Epidermal melanocyte (primary cell): ENCODE results near the gene RIPOR2.
"Not testable (repeated sequence)": the region's sequence is repeated elsewhere in the genome, so short reads cannot be mapped to it uniquely, and the experiment has no call there.

Experiments
- DNase-seq: peaks from one replicate; pipeline ENCODE4 v3.0.0; 2011; ENCODE audit warnings: low spot score; ENCODE audit not compliant: insufficient read length

Gene RIPOR2

DNA sequence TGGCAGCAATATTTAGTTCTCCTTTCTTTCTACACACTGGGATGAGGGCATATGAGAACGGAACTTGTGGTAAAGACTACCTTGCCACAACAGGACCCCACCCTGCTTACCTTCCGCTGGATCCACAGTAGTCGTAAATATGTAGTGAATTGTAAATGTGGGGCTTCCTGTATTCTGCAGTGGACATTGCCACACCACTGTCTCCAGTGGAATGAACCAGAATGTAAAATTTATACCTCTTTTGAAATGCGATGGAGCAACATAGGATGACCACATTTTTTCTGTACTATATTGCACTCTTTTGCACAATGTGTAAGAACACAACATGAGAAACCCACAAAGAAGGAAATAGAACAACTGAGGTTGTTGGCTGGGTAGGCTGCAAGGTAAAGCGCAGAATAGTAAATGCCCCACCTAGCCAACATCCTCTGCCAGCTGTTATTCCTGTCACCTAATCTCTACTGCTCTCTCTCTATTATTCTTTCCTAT, 16.1 kb upstream of the RIPOR2 start:
- DNase-seq, result no peak

DNA sequence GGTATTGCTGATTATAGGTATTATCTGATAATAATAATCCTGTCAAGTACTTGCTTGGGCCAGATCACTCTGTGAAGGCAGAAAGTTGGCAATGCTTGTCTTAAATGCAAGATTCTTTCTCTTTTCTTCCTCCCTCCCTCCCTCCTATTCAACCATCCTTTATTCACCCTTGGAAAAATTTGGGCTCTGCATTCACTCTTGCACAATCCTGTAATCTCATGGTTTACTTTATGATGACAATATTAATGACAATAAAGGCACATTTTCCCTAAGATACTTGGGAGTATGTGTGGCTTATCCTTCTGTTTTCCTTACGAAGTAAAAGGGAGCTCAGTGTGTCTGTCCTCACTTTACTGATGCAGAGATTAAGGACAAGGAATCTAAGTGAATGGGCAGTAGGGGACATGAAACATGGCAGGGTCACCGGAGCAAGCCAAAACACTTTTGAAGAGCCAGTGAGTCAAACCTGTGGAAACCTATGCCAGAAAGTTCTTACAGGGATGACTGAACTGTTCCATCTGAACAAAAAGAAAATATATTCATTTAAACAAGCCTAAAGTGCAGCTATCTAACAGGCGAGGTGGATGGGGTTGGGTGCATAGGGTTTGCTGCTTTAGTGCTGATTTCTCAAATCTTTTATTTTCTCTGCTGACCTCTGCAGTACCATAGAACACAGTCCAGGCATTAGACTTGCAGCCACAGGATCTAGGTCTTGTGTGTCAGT, 14.6 kb upstream of the RIPOR2 start:
- DNase-seq, result no peak

GRCh38 chr6:24949020-24949569, 13.3 kb upstream of the RIPOR2 start:
- no peak for DNase-seq

- DNase-seq, result not testable (repeated sequence)
These were observed 12.5 kb upstream of the RIPOR2 start for GRCh38 chr6:24948261-24948660.

- no peak for DNase-seq
These were observed 11.9 kb upstream of the RIPOR2 start for GRCh38 chr6:24947636-24948035.

- DNase-seq, result no peak
These were observed 9.3 kb upstream of the RIPOR2 start for GRCh38 chr6:24945054-24945453.

- DNase-seq, result no peak
These were observed 8.0 kb upstream of the RIPOR2 start for GRCh38 chr6:24943774-24944173.

- DNase-seq, result no peak
These were observed 4.7 kb upstream of the RIPOR2 start for GRCh38 chr6:24940311-24940917.

- DNase-seq, result no peak
These were observed 1.0 kb upstream of the RIPOR2 start for GRCh38 chr6:24936641-24937317.

DNA sequence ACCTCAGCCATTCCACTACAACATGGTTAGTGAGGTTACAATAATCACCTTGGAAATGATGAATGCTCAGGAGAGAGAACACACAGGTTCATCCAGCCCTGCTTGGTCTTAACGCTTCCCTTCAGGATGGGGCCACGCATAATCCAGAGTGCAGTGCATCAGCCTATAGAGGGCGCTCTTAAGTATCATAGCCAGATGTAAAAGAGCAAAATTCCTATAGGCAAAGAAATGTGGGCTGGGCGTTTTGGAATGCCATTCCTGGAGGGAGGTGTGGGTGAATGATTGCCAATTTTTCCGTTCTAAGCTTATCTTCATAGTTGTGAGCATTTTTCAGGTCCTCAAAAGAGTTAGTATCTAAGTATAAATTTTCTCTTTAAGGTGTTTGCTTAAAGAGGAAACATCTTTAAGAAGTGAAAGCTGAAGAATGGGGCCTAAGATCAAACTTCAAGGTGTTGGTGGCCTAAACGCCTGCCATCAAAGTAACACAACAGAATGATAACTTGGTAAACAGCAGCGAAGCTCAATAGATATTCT, 1.8 kb downstream of the RIPOR2 start:
- DNase-seq, result no peak

GRCh38 chr6:24933266-24933665, 2.5 kb downstream of the RIPOR2 start:
- DNase-seq, result no peak

DNA sequence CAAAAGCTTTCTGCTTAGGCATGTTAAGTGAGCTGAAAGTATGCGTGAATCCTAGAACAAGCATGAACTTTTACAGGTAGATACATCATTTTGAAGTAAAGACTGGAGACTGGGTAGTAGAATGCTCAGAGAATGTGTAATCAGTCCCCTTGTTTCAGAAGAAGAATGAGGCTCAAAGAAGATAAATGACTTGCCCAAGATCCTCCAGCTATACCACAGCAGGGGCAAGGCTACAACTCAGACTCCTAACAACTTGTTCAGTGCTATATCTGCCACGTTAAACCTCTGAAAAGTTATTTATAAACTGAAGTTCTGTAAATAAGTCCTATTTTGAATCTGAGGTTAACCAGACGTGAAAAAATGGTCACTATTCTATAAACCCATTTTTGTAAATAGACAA, 2.9 kb downstream of the RIPOR2 start:
- no peak for DNase-seq

- DNase-seq, result no peak
These were observed 3.8 kb downstream of the RIPOR2 start for GRCh38 chr6:24931718-24932691.

DNA sequence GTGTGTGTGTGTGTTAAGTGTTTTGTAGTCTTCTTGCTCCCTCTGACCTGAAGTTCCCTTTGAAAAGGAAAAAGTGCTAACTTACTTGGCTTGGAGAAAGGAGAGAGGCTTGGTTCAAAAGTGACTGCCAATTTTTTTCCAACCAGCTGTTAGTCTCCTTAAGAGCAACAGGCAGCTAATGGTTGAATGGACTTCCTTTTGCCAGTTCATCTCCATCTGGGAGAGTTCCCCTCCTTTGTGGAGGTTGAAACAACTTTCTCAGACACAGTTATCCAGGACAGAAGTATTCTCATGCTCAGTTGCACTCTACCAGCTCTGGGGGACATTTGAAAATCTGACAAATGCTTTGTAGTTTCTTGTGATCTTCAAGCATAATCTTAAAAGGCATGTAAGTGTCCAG, 4.5 kb downstream of the RIPOR2 start:
- no peak for DNase-seq

DNA sequence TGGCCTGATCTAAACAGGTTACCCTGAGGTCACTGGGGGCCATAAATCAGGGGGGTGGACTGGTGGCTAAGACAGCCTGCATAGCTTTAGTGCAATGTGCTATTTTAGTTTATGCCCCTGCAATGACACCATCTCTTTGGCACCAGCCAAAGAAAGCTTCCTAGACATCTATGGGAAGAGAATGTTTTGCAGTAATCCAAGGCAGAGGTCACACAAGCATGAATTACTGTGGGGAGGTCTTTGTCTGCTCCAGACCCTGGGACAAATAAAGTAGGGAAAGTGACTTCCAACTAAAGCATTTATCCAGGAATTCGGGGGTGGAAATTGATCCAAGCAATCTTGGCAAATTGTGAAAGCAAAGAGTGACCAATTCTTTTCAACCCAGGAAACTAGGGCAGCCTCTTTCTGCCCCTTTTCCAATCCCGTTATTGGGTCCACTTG, 5.3 kb downstream of the RIPOR2 start:
- DNase-seq, result no peak

DNA sequence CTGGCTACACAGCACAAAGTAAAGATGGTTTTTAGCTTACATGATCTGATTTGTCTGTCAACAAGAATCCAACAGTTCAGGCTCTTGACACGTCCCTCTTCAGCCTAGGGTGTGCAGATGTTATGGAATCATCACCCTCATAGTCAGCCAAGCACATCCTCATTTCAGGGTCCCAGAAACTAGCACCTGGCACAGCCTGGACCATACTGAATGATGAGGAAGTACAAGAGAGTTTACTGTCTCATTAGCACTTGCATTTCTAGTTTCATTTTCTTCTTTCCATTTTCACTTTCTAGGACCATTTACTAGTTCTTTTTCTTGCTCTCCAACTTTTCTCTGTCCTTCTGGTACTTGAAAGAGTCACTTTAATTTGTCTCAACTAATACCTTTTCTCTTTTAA, 6.5 kb downstream of the RIPOR2 start:
- DNase-seq, result no peak

DNA sequence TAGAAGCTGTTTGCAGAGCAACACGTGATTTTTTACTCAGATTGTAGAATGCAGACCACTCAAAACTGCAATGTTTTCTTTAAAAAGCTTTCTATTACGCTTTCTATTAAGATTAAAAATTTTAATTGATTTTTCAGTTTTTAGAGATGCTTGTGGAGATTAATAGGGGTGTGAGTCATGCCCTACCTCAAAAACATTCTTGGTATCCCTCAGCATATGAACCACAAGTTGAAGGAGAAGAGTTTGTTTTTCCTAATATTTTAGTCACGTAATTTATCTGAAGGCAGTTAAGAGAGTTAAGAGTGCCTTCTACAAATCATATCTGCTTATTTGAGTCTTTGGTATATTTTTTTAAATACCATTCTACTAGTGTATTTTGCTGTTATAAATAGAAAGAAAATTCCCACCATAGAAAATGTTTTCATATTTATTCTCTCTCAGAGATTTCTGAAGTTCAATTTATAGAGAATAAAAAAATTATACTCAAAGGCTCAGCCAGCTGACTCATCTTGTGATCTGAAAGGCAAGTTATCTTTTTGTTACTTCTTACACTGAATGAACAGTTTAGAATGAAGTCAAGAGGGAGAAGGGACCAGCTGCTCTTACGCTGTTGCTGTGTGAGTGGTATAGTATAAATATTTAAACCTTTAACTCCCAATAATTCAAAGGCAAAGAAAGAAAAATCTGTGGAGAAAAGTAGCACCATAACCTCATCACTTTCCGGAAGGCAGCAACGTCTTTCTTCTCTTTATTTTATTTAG, 7.6 kb downstream of the RIPOR2 start:
- peak; percentile 54 for DNase-seq

- DNase-seq, result no peak
These were observed 8.3 kb downstream of the RIPOR2 start for GRCh38 chr6:24927277-24927955.

DNA sequence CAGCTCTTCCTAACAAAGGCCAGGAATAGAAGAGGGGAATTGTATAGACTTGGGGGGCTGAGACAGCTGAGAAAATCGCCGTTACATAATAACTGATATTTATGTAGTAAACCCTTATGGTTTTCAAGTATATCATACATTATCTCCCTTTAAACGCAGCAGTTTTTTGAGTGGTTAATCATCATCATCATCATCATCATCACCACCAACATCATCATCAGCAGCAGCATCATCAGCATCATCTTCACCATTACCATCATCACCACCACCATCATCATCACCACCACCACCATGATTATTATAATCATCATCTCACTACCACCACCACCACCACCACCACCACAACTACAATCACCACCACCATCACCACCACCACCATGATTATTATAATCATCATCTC, 9.1 kb downstream of the RIPOR2 start:
- not testable (repeated sequence) for DNase-seq
